Natural killer cell (primary cell): Measurements from ENCODE around the gene EGR2. TPM values are rescaled to one million over a fixed set of nuclear protein-coding genes. Genes with fewer than 3 reads are reported as not detected.

Experiments used
- ATAC-seq, 3 donors: fragments of 150-1000 bp in 2 of 3; fragments of 200-7000 bp in 1 of 3; cut with Tn5 transposase; 1 replicate in 1 of 3; 2 replicates in 2 of 3; pipeline ENCODE4 v1.10.0; 2021; ENCODE audit warnings: mild to moderate bottlenecking in 2 of 3, moderate library complexity in 2 of 3
- DNase-seq, 2 donors: peaks; one replicate each; pipeline versions ENCODE4 v3.0.0 to v3.0.0-alpha.2; 2013 to 2021; ENCODE audit warnings: mixed read lengths in 1 of 2
- H3K27ac ChIP-seq: one replicate; pipeline ENCODE4 v1.5.1; 2013; ENCODE audit warnings: mild to moderate bottlenecking, low read length
- H3K27me3 ChIP-seq: one replicate; pipeline ENCODE4 v1.6.1; 2013; ENCODE audit warnings: low read length; ENCODE audit not compliant: control insufficient read depth, insufficient read depth
- H3K36me3 ChIP-seq: one replicate; pipeline ENCODE4 v1.6.1; 2013; ENCODE audit warnings: low read length; ENCODE audit not compliant: control insufficient read depth, insufficient read depth
- H3K4me1 ChIP-seq: one replicate; pipeline ENCODE4 v1.6.1; 2013; ENCODE audit warnings: low read length; ENCODE audit not compliant: control insufficient read depth, insufficient read depth
- H3K4me3 ChIP-seq: one replicate; pipeline ENCODE4 v1.5.1; 2013; ENCODE audit warnings: low read length
- H3K9me3 ChIP-seq: one replicate; pipeline ENCODE4 v1.6.1; 2013; ENCODE audit warnings: low read length; ENCODE audit not compliant: control insufficient read depth, insufficient read depth
- H3K27ac Mint-ChIP-seq, 2 donors: one replicate each; pipeline ENCODE4 v1.8.0; 2022; ENCODE audit warnings: mild to moderate bottlenecking in 2 of 2, mixed read lengths in 2 of 2, moderate library complexity in 1 of 2
- H3K27me3 Mint-ChIP-seq, 2 donors: one replicate each; pipeline ENCODE4 v1.8.0; 2022; ENCODE audit warnings: low read depth in 2 of 2, mixed read lengths in 2 of 2
- H3K36me3 Mint-ChIP-seq: one replicate; pipeline ENCODE4 v1.8.0; 2022; ENCODE audit warnings: mixed read lengths
- H3K4me1 Mint-ChIP-seq, 2 donors: one replicate each; pipeline ENCODE4 v1.8.0; 2022; ENCODE audit warnings: mixed read lengths in 2 of 2
- H3K4me3 Mint-ChIP-seq: one replicate; pipeline ENCODE4 v1.8.0; 2022; ENCODE audit warnings: mild to moderate bottlenecking, moderate library complexity, mixed read lengths
- H3K9me3 Mint-ChIP-seq, 2 donors: one replicate each; pipeline ENCODE4 v1.8.0; 2022; ENCODE audit warnings: mixed read lengths in 2 of 2
- WGBS: methylation state at CpG from one replicate; pipeline ENCODE4 v1.1.7; 2013; ENCODE audit warnings: missing lambda C conversion rate; ENCODE audit not compliant: insufficient coverage; 5-methylcytosine and 5-hydroxymethylcytosine counted together
- intact Hi-C: fragments of 100-400 bp; cut with micrococcal nuclease; formaldehyde crosslinking; loops from one replicate; pipeline ENCODE4 v1.14.2; 2022
- total RNA-seq, 4 donors: library from RNA; stranded (reverse); fragments of 120-200 nt in 1 of 4; gene quantifications; one replicate each; pipeline versions ENCODE4 v1.2.3 to v1.2.4, GENCODE V29; 2013 to 2022
- TF ChIP-seq, protein P1 (sequence below): fragments of 200-600 bp; IDR thresholded peaks from one replicate; pipeline ENCODE4 v1.8.0; 2022; ENCODE audit warnings: antibody characterized with exemption

Gene EGR2
- total RNA-seq, 3 donors from 2014 or later (not counting 1 experiment from before 2014, with no cell fraction given), result 10.0 to 17.2 (median 12.8) TPM

DNA sequence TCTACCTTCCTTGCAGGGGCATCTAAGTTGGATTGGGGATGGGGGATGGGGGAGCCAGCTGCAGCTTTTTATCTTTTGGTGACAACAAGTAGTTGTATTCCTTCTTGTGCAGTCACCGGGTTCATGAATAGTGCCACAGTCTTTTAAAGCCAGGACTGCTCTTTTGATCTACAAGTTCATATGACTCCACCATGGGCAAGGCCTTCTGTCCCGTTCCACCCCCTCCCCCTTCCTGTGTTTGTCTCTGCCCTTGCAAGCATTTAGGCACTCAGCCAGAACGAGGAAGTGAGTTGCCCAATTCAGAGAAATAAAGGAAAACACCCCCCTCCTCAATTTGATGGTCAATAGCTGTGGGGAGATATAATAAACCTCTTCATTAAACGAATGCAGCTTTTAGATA is 44.8 kb upstream of the EGR2 start:
- Histone ChIP-seq H3K27ac (no peak overlapping the region), H3K27me3 (no peaks in the 10 kb centered on the region), H3K36me3 (no peaks in the 10 kb centered on the region), H3K4me1 (peaks cover 7% of the 10 kb centered on the region), H3K4me3 (no peak overlapping the region), H3K9me3 (no peaks in the 10 kb centered on the region)
- H3K36me3 Mint-ChIP-seq, result no peaks in the 10 kb centered on the region
- TF ChIP-seq, protein P1, sequence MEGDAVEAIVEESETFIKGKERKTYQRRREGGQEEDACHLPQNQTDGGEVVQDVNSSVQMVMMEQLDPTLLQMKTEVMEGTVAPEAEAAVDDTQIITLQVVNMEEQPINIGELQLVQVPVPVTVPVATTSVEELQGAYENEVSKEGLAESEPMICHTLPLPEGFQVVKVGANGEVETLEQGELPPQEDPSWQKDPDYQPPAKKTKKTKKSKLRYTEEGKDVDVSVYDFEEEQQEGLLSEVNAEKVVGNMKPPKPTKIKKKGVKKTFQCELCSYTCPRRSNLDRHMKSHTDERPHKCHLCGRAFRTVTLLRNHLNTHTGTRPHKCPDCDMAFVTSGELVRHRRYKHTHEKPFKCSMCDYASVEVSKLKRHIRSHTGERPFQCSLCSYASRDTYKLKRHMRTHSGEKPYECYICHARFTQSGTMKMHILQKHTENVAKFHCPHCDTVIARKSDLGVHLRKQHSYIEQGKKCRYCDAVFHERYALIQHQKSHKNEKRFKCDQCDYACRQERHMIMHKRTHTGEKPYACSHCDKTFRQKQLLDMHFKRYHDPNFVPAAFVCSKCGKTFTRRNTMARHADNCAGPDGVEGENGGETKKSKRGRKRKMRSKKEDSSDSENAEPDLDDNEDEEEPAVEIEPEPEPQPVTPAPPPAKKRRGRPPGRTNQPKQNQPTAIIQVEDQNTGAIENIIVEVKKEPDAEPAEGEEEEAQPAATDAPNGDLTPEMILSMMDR, result no peak
- DNase-seq (no peak), ATAC-seq (no peak)
- H3K4me3 Mint-ChIP-seq, result no peak overlapping the region
- WGBS, result 7% methylated on average over 2 of the region's 4 CpGs
- no peaks in the 10 kb centered on the region for H3K9me3 Mint-ChIP-seq
- no peak overlapping the region for H3K27ac Mint-ChIP-seq
- H3K27me3 Mint-ChIP-seq, result peaks cover 0 to 11% of the 10 kb centered on the region in 2 donors
- intact Hi-C loops, result no loop called here
- H3K4me1 Mint-ChIP-seq, result peaks cover 23 to 25% of the 10 kb centered on the region in 2 donors

DNA sequence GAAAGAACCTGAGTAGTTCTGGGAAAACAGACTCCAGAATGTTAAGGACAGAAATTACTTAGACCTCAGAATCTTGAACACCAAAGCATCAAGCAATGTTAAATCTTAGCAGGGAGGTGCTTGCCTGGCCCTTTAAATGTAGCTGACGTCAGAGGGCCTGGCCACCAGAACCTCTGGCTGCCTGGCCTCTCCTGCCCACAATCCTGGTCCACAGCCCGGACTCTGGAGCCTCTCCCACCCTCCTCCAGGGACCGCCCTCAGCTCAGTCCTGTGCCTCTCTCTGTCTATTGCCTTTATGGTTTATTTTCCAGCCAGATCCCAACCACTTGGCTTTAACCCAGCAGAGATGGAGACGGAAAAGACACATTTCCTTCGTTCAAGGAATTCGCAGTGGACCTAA is 42.2 kb upstream of the EGR2 start:
- Histone ChIP-seq H3K9me3 (no peaks in the 10 kb centered on the region), H3K36me3 (no peaks in the 10 kb centered on the region), H3K27ac (no peak overlapping the region), H3K4me1 (peaks cover 26% of the 10 kb centered on the region), H3K4me3 (no peak overlapping the region), H3K27me3 (no peaks in the 10 kb centered on the region)
- H3K4me1 Mint-ChIP-seq, result peaks cover 47 to 48% of the 10 kb centered on the region in 2 donors
- ATAC-seq, result no peak
- WGBS, result 80% methylated on average over 6 of the region's 6 CpGs
- no peak overlapping the region for H3K27ac Mint-ChIP-seq
- H3K36me3 Mint-ChIP-seq, result no peaks in the 10 kb centered on the region
- no peaks in the 10 kb centered on the region for H3K9me3 Mint-ChIP-seq
- no peak overlapping the region for H3K4me3 Mint-ChIP-seq
- peaks cover 0 to 8% of the 10 kb centered on the region in 2 donors for H3K27me3 Mint-ChIP-seq
- TF ChIP-seq, protein P1, result no peak
- no peak for DNase-seq
- intact Hi-C loops, result loop anchor here (5.0 to 10.0 kb wide), 2 partner anchors 221 to 276 kb away; partner anchors contain the start of gene NRBF2

GRCh38 chr10:62856021-62856420 is 39.9 kb upstream of the EGR2 start:
- Histone ChIP-seq H3K4me3 (no peak overlapping the region), H3K4me1 (peaks cover 35% of the 10 kb centered on the region), H3K9me3 (no peaks in the 10 kb centered on the region), H3K36me3 (no peaks in the 10 kb centered on the region), H3K27ac (peak overlapping the region; percentile 7), H3K27me3 (no peaks in the 10 kb centered on the region)
- intact Hi-C loops, result loop anchor here (5.0 to 10.0 kb wide), 2 partner anchors 219 to 279 kb away; partner anchors contain the start of gene NRBF2
- Mint-ChIP-seq H3K4me1 (peaks cover 66 to 67% of the 10 kb centered on the region in 2 donors), H3K36me3 (no peaks in the 10 kb centered on the region), H3K27me3 (no peaks in the 10 kb centered on the region), H3K4me3 (peak overlapping the region; percentile 70), H3K27ac (peak overlapping the region; percentile 47 to 75), H3K9me3 (no peaks in the 10 kb centered on the region)
- DNase-seq, result peak in 1 of 2 donors; percentile 57
- TF ChIP-seq, protein P1, result no peak
- ATAC-seq, result peak; percentile 47 to 66 (median 52)
- 35% methylated on average over 2 of the region's 4 CpGs for WGBS

DNA sequence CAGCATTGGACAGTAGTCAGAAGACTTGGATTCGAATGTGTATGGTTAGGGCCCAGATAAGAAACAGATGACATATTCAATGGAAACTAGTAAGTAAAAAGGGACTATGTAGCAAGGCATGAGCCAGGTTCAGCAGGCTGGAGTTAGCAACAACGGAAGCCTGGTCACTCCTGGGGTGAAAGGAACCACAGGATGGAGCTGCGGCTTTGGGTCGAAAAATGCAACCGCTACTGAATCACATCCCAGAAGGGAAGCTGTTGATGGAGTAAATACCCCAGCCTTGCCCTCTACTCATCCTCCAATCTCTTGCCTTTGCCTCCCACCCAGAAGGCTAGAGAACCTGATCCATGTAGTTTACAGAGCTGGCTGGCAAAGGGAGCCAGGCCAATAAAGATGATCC is 37.5 kb upstream of the EGR2 start:
- Mint-ChIP-seq H3K4me3 (peak overlapping the region; percentile 87), H3K27ac (peak overlapping the region; percentile 86 to 92), H3K9me3 (no peaks in the 10 kb centered on the region), H3K4me1 (peaks cover 67 to 68% of the 10 kb centered on the region in 2 donors), H3K27me3 (no peaks in the 10 kb centered on the region), H3K36me3 (no peaks in the 10 kb centered on the region)
- Histone ChIP-seq H3K27ac (peak overlapping the region; percentile 65), H3K36me3 (no peaks in the 10 kb centered on the region), H3K9me3 (no peaks in the 10 kb centered on the region), H3K27me3 (no peaks in the 10 kb centered on the region), H3K4me1 (peaks cover 32% of the 10 kb centered on the region), H3K4me3 (no peak overlapping the region)
- TF ChIP-seq, protein P1, result no peak
- DNase-seq, result peak; percentile 38 to 46
- WGBS, result under 1% methylated on average over 5 of the region's 5 CpGs
- ATAC-seq, result peak; percentile 38 to 52 (median 44)
- intact Hi-C loops, result loop anchor here (1.0 to 10.0 kb wide), 5 partner anchors 37 to 471 kb away; partner anchors contain the start of genes EGR2 and NRBF2
